Glomerular endothelial cell (primary cell): ENCODE results near the gene CRAT. TPM values are rescaled to one million over a fixed set of nuclear protein-coding genes. Genes with fewer than 3 reads are reported as not detected.
"Not testable (repeated sequence)": the region's sequence is repeated elsewhere in the genome, so short reads cannot be mapped to it uniquely, and the experiment has no call there.

Source experiments
- DNase-seq: peaks from one replicate; pipeline ENCODE4 v3.0.0-alpha.2; 2011; ENCODE audit warnings: low read depth, low spot score; ENCODE audit errors: extremely low read depth
- total RNA-seq: library from RNA; depleted of rRNA; stranded (reverse); fragments of >200 nt; gene quantifications from 2 replicates; pipeline ENCODE4 v1.2.3, GENCODE V29; 2015

CRAT gene
- total RNA-seq, 1 donor from 2014 or later, result 46.1 TPM

- no peak for DNase-seq
These were observed 28.1 kb upstream of the CRAT start for GRCh38 chr9:129138476-129139232.

GRCh38 chr9:129138144-129138462 lies 27.5 kb upstream of the CRAT start:
- no peak for DNase-seq

GRCh38 chr9:129137292-129138143 lies 26.9 kb upstream of the CRAT start:
- DNase-seq, result no peak

- no peak for DNase-seq
These were observed 25.9 kb upstream of the CRAT start for GRCh38 chr9:129136446-129137035.

GRCh38 chr9:129135476-129135875 lies 24.9 kb upstream of the CRAT start:
- DNase-seq, result no peak

DNA sequence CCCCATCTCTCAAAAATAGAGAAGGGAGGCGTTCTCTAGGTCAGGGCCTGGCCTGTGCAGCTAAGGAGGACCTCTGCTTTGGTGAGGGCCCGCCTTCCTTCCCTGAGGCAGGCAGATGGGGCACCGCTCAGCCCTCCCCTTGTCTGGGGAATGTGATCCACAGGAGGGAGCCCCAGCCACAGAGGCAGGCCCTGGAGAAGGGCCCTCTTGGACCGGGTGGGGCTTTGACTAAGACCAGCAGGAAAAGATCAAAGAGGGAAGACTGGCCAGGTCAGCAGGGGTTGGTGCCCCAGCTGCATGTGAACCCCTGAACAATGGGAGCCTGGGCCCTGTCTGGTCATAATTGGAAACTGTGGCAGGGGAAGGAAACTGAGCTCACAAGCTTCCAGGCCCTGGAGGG lies 22.5 kb upstream of the CRAT start:
- DNase-seq, result no peak

DNA sequence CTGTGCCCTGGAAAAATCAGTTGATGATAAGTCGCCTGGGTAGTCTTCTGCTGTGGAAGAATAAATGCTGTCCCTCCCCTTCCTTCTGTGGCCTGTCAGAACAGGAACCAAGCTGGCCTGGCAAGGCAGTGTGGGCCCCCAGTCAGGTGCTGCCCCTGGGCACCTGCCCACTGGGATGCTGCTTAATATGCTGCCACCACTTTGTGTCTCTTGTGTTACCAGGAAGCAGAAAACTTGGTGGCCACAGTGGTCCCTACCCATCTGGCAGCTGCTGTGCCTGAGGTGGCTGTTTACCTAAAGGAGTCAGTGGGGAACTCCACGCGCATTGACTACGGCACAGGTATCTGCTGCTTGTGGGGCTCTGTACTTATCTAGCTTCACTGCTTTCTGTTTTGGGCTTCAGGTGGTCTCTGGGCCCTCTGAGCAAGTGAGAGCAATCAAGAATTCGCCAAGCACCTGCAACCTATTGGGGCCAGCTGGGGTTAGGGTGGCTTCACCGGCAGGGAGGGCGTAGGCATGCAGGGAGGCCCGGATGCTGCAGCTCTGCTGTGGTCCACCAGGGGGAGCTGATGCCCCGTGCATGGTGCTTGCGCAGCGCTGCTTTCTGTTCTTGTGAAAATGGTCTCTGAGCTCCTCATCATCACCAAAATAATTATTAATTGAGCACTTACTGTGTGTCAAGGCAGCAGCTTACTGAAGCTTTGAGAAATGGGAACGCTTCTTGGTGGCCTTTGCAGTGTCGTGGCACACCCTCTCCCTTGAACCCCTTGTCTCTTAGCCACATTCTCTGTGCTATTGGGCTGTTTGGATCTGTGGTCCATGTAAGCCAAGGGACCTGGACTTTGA lies 20.9 kb upstream of the CRAT start:
- no peak for DNase-seq

DNA sequence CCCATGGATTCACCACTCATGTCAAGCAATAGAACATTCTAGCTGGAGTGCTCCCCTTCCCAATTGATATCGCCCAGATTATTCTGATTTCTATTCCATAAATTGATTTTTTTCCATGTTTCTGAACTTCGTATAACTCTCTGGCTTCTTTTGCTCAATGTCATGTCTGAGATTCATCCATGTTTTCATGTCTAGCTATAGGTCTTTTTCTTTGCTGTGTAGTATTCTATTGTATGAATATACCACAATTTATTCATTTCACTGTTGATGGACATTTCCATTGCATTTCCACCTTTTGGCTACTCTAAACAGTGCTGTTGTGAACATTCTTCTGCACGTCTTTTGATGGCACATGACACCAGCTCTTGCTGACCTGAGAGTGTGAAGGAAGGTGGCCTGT lies 20.2 kb upstream of the CRAT start:
- DNase-seq, result no peak

DNA sequence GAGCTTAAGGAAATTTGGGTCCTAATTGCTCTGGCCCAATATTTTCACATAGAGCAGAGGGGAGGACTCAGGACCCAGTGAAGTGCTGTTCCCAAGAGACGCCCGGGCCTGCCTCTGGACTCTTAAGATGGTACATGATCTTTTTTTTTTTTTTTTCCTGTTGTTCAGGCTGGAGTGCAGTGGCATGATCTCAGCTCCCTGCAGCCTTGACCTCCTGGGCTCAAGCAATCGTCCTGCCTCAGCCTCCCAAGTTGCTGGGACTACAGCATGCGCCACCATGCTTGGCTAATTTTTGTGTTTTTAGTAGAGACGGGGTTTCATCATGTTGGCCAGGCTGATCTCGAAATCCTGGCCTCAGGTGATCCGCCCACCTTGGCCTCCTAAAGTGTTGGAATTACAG lies 19.7 kb upstream of the CRAT start:
- DNase-seq, result not testable (repeated sequence)

- DNase-seq, result no peak
These were observed 18.1 kb upstream of the CRAT start for GRCh38 chr9:129128689-129129088.

DNA sequence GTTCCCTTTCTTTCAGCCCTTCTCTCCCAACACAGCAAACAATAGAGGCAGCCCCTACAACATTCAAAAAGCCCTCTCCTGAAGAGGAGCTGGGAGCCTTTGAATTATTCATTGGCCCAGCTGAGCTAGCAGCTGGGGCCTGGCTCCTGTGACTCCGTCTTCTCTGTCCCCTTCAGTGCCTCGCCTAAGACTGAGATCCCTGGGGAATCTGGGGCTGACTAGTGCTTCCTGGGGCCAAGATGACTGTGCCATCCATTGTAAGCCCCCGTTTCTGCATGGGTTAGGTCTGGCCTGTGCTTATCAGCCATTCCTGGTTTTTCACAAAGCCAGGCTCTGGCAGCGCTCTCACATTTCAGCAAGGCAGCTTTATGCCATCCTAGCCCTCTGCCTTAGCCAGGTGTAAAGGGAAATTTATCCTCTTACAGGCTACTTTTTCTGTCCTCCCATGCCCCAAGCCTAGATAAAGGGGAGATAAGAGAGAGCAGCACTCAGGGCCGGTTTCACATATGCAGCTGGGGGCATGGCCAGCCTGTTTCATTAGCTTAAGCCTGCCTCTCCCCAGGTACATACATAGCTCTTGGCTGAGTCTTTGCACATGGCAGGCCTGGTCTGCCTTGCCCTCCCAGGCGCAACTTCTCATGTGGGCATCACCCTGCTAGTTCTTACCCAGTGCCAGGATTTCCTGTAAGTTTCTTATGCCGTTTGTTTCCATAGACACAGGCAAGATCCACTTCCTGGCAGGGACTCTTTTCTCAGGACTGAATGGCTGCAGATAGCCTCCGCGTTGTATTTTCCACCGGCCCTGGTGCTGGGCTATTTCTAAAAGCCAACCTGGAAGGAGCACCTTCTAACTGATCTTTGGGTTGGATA lies 16.4 kb upstream of the CRAT start:
- DNase-seq, result no peak

- DNase-seq, result no peak
These were observed 14.9 kb upstream of the CRAT start for GRCh38 chr9:129125478-129125877.

DNA sequence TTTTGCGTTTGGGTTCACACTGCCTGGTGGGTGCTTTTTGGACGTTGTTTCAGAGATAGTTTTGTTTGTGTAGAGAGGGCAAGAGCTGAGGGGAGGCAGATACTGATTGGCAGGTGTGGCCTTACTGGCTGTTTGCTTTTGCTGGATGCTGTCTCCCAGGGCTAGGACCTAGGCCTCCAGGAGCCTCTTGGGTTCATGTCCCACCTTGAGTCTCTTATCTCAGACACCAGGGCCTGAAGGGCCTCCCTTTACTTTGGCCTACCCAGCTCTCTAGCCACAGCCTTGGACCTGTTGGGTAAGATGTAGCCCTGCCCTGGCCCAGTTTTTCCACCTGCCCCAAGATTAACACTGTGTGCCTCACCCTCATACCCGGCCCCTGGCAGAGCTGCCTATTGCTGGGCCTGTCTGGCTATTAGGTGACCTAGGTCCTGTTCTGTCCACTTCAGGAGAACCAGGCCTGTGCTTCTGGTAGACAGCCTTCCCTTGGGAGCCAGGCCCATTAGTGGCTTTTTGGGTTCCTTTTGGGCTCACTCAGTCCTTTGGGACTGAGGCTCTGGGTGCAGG lies 14.0 kb upstream of the CRAT start:
- no peak for DNase-seq

GRCh38 chr9:129122976-129123375 lies 12.4 kb upstream of the CRAT start:
- DNase-seq, result not testable (repeated sequence)

GRCh38 chr9:129122133-129122532 lies 11.5 kb upstream of the CRAT start:
- no peak for DNase-seq

DNA sequence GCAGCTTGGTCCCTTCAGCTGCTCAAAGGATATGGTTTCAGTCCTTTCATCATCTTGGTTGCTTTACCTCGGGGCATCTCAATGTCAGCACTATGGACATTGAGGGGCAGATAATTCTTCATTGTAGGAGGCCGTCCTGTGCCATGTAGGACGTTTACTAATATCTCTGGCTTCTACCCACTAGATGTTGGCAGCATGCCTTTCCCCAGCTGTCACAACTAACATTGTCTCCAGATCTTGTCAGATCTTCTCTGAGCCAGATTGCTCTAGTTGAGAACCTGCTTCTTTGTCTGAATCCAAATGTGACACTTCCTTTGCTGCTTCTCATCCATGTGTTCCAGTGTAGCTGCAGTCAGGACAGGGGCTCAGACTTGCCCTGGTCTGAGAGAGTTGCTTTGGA lies 10.9 kb upstream of the CRAT start:
- no peak for DNase-seq

DNA sequence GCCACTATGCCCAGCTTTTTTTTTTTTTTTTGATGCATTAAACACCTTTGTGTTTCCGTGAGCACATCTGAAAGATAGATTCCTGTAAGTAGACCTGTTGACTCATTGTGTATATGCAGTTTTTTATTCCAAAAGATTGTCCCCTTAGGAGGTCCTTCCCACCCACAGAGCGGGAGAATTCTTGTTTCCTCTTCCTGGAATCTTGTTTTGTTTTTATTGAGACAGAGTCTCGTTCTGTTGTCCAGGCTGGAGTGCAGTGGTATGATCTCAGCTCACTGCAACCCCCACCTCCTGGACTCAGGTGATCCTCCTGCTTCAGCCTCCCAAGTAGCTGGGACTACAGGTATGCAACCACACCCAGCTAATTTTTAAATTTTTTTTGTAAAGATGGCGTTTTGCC lies 8.2 kb upstream of the CRAT start:
- no peak for DNase-seq

DNA sequence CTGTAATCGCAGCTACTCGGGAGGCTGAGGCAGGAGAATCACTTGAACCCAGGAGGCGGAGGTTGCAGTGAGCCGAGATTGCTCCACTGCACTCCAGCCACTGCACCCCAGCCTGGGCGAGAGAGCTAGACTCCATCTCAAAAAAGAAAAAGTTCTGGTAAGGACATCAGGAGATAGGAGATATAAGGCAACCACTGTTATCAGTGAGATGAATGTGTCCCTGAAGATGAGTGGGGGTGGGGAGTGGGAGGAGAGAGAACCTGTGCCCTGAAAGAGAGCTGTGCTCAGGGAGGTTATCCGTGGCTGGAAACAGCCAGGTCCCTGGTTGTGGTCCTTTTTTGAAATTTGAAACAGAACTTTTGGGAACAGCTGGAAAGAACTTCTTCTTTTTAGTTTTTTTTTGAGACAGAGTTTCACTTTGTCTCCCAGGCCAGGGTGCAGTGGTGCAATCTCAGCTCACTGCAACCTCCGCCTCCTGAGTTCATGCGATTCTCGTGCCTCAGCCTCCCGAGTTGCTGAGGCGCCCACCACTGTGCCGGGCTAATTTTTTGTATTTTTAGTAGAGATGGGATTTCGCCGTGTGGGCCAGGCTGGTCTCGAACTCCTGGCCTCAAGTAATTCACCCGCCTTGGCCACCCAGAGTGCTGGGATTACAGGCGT lies 3.2 kb upstream of the CRAT start:
- no peak for DNase-seq

DNA sequence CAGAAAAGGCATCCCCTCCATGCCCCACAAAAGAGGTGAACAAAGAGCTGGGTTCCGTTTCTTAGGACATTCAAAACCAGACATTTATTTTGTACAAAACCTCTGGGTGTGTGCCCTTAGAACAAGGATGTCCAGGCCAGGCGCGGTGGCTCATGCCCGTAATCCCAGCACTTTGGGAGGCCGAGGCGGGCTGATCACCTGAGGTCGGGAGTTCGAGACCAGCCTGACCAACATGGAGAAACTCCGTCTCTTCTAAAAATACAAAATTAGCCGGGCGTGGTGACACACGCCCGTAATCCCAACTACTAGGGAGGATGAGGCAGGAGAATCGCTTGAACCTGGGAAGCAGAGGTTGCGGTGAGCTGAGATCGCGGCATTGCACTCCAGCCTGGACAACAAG lies 1.9 kb upstream of the CRAT start:
- not testable (repeated sequence) for DNase-seq
